HT-29 (cell line): ENCODE measurements around the gene CNGA1. TPM values are rescaled to one million over a fixed set of nuclear protein-coding genes. Genes with fewer than 3 reads are reported as not detected.
"Not testable (repeated sequence)": the region's sequence is repeated elsewhere in the genome, so short reads cannot be mapped to it uniquely, and the experiment has no call there.

Experiments
- DNase-seq: peaks from one replicate; pipeline ENCODE4 v3.0.0-alpha.2; 2015; ENCODE audit warnings: low spot score
- total RNA-seq: library from RNA; depleted of rRNA; stranded (reverse); fragments of >200 nt; shearing (Covaris generic); gene quantifications from 2 replicates; pipeline ENCODE4 v1.2.3, GENCODE V29; 2014

The CNGA1 gene
- total RNA-seq, 1 experiment from 2014 or later: 6.5 TPM

DNA sequence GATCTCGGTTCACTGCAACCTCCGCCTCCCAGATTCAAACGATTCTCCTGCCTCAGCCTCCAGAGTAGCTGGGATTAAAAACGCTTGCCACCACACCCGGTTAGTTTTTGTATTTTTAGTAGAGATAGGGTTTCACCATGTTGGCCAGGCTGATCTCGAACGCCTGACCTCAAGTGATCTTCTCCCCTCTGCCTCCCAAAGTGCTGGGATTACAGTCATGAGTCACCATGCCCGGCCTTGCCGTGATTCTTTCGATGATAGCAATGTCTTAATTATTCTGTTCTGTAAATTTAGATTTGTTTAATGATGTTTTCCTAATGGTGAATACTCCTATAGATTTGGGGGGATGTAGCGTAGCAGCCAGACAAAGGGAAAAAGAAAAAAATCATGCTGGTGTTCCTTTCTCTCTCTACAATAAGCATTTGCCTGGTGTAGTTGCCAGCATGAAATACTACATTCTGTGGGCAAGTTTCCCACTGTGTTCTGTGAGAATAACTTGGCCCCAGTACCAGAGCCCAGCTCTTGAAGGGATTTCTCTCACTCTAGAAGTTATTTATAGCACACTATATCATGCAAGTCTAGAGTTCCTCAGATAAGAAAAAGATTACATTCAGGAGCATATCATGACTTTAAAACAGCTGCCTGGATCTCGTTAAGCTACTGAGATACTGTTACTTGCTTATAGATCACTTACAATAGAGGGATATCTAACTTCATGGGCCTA is 15.5 kb upstream of the CNGA1 start:
- peak; percentile 36 for DNase-seq

GRCh38 chr4:48030470-48030869 is 14.0 kb upstream of the CNGA1 start:
- no peak for DNase-seq

- DNase-seq: no peak
These were observed 12.2 kb upstream of the CNGA1 start for GRCh38 chr4:48028696-48029095.

DNA sequence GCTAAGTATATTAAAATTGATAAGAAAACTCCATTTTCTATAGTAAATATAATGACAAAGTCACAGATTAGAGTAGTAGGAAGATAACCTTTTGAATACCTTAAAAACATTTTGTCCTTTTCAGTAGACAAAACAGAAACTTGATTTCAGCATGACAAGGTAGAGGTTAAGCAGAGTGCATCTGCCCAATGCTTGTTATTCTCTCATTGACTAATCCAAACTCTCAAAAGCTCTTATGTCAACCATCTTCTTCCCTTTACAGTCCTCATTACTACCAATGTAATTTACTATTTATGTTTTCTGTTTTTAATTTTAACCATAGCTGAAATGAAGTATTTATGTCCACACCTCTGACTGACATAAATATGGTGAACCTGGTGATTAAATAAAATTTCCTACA is 11.2 kb upstream of the CNGA1 start:
- DNase-seq: no peak

DNA sequence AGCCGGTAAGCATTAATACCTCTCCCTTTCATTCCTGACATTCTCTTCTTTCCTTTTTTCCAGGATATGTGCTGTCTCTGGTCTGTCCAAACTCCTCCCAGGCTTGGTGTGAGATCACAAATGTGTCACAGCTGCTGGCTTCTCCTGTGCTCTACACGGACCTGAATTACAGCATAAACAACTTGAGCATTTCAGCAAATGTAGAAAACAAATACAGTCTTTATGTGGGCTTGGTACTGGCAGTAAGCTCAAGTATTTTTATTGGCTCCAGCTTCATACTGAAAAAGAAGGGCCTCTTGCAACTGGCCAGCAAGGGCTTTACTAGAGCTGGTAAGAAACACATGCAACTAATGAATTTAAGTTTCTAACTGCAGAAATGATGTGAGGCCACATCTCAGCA is 8.5 kb upstream of the CNGA1 start:
- no peak for DNase-seq

- no peak for DNase-seq
These were observed 8.0 kb upstream of the CNGA1 start for GRCh38 chr4:48024522-48024921.

DNA sequence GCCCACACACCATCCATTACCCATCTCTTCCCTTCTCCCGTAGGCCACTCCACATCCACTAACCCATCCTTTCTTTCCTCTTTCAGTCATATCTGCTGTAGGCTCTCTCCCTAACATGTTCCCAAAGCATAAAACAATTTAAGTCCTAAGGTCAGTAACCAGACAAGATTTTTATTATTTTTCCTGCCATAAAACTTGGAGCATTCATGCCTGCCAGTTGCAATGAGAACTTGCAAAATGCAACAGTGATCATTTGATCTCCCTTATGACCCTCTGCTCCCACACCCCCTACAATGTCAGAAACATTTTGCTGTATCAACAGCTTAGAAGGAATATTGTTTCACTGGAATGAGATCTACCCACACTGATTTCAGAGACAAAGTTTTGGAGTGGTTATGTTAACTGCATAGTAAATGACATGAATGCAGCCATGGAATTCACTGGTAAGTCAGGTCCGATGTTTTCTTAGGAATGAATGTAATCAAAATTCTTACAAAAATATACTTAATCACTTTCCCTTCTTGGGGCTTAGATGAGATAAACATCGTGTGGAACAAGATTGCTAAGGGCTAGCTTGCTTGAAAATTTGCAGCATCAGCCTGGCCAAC is 5.8 kb upstream of the CNGA1 start:
- no peak for DNase-seq

GRCh38 chr4:48021100-48021499 is 4.6 kb upstream of the CNGA1 start:
- DNase-seq: no peak

DNA sequence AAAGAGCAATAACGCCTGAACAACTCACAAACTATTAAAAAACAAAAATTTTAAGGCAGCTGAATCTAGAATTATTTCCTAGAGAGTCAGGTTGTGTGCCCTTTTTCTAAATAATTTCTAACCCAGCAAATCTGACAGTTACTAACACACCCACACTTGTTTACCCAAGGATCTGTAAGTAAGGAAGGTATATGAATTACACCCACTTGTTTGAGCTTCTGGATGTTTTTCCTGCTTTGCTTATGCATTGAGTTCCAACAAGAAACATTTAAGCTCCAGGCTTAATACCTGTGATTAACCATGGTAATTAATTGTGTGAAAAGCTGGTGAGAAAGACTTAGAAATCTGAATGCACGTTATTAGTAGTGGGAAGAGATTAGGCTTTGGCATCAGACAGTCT is 1.6 kb upstream of the CNGA1 start:
- DNase-seq: peak; percentile 34

GRCh38 chr4:48017108-48017571 is 659 bp upstream of the CNGA1 start:
- peak; percentile 78 for DNase-seq

DNA sequence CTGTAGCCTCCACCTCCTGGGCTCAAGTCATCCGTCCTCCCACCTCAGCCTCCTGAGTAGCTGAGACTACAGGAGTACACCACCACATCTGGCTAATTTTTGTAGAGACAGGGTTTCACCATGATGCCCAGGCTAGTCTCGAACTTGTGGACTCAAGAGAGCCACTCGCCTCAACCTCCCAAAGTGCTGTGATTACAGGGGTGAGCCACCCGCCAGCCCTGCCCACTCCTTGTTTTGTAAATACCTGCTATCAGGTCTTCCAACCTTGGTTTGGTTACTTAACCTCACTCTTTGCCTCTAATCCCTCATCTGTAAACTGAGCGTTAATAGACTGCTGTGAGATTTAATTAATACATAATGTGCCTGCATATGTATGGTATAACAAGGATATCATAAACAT is 803 bp downstream of the CNGA1 start:
- DNase-seq: peak; percentile 61

DNA sequence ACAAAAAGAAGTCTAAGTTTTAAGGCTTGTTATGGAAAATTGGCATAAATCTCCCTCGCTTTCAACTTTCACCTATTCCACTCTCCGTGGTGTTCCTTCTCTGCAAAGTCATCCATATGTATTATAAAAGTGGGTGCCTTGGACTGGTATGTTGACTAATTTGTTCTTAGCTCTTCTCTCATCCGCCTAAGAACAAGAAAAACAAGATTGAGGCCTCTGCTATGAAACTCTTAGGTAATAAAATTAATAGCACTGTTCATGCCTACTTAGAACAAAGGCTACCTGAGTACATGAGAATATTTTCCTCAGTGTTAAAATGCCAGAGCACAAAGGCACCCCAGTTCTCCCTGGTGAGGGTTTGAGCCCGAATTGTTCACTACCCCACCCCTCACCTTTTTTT is 1.3 kb downstream of the CNGA1 start:
- DNase-seq: peak; percentile 73

DNA sequence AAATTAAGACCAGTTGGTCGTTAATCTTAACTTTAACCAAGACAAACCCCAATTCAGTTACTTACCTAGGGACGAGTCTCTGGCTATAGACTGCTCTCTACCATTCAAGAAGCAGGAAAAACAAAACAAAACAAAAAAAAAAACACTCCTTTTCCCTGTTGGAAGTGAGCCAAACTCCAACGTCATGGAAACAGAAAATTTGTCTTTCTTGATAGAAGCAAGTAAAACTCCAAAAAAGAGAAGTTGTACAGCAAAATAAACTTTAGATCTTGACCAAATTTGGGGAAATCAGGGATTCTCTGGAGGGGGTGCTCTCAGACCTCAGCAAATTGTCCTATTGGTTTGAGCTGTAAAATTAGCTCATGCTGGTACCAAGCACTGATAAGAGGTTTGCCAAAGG is 3.7 kb downstream of the CNGA1 start:
- DNase-seq: peak; percentile 23

DNA sequence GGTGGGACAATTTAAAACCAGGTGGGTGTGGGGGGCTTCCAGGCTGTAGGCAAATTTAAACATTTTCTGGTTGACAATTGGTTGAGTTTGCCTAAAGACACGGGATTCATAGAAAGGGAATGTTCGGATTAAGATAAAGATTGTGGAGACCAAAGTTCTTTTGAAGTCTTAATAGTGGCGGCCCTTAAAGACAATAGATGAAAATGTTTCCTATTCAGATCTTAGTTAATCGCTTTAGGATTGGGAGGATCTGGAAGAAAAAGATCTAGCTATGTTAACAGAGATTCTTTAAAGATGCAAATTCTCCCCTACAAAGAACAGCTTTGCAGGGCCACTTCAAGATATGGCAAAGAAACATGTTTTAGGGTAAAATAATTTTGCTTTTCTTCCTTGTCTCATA is 4.8 kb downstream of the CNGA1 start:
- DNase-seq: no peak

GRCh38 chr4:48010906-48011305 is 5.6 kb downstream of the CNGA1 start:
- DNase-seq: not testable (repeated sequence)

- DNase-seq: no peak
These were observed 8.4 kb downstream of the CNGA1 start for GRCh38 chr4:48008021-48008596.

- DNase-seq: no peak
These were observed 10.7 kb downstream of the CNGA1 start for GRCh38 chr4:48005781-48006180.

DNA sequence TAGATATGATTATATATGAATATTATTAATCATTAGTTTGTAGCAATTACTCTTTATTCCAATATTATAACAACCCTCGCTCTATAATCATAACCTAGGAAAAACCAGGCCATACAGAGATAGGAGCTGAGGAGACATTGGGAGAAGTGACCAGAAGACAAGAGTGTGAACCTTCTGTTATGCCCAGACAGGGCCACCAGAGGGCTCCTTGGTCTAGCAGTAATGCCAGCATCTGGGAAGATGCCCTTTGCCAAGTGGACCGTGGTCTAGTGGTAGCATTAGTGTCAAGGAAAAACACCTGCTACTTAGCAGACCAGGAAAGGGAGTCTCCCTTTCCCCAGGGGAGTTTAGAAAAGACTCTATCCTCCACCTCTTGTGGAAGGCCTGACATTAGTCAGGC is 12.9 kb downstream of the CNGA1 start:
- peak; percentile 68 for DNase-seq

DNA sequence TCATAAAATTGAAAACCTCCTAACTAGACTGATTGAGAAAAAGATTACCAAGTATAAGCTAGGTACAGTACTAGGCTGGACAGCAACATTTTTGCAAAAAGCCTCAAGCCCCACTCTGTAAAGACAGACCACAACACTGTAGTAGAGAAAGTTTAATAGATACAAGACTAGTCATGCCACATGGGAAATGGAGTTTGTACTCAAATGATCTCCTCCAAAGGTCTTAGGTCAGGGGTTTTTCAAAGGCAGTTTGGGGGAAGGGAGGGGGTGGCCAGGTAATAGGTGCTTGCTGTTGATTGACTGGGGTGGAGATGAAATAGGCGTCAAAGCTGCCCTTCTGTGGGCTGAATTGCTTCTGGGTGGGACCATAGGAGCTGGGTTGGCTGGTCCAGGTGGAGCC is 14.2 kb downstream of the CNGA1 start:
- DNase-seq: no peak

- DNase-seq: no peak
These were observed 20.5 kb downstream of the CNGA1 start for GRCh38 chr4:47996021-47996420.

DNA sequence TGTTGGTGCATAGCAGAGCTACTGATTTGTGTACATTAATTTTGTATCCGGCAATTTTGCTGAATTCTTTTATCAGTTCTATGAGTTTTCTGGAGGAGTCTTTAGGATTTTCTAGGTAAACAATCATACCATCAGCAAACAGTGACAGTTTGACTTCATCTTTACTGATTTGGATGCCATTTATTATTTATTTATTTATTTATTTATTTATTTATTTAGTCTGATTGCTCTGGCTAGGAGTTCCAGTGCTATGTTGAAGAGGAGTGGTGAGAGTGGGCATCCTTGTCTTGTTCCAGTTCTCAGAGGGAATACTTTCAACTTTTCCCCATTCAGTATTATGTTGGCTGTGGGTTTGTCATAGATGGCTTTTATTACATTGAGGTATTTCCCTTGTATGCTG is 24.0 kb downstream of the CNGA1 start:
- not testable (repeated sequence) for DNase-seq

DNA sequence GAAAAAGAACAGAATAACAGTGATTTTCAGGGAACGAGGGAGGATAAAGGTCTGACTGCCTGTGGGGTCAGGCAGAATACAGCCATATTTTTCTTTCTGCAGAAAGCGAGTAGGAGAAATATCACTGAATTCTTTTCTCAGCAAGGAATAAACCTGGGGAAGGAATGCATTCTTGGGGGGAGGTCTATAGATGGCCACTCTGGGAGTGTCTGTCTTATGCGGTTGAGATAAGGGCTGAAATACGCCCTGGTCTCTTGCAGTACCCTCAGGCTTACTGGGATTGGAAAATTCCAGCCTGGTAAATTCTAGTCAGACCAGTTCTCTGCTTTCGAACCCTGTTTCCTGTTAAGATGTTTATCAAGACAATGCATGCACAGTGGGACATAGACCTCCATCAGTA is 26.3 kb downstream of the CNGA1 start:
- DNase-seq: no peak

- no peak for DNase-seq
These were observed 41.9 kb downstream of the CNGA1 start for GRCh38 chr4:47974566-47974965.
